Measurements from ENCODE around the gene MPC1L. TPM values are rescaled to one million over a fixed set of nuclear protein-coding genes. Genes with fewer than 3 reads are reported as not detected.
"Not testable (repeated sequence)": the region's sequence is repeated elsewhere in the genome, so short reads cannot be mapped to it uniquely, and the experiment has no call there.

Gene MPC1L
- total RNA-seq (ENCODE audit: low replicate concordance) = not detected in 2 replicates
- long read RNA-seq = 0 reads

DNA sequence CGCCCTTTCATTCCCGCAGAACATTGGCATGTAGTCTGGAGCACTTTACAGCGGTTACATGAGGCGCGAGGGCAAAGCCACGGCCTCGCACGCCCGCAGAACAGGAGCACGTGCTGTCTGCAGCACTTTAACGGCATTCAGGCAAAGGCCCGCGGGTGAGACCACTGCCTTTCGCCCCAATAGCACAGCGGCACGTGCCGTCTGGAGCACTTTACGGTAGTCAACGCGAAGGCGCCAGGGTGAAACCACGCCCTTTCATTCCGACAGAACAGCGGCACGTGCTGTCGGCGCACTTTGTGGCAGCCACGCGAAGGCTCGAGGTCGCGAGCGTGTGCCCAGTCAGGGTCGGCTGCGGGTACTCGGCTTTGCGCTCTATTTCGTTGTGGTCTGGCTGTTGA is at the start of gene MPC1L:
TSS of gene MPC1L (plus strand) at position 290 of the 398 bp plus-strand sequence. CDS start 138 bp downstream, outside the sequence.
- H3K36me3 Mint-ChIP-seq = peaks cover 7% of the 10 kb centered on the region
- H3K4me1 Mint-ChIP-seq (ENCODE audit: unreplicated experiment) = no peaks in the 10 kb centered on the region
- H3K27ac Mint-ChIP-seq = no peak within 1 kb of the TSS
- no peaks in the 10 kb centered on the region for H3K9me3 Mint-ChIP-seq
- DNase-seq (ENCODE audit: extremely low spot score, unreplicated experiment) = no peak
- TF ChIP-seq, protein P1, sequence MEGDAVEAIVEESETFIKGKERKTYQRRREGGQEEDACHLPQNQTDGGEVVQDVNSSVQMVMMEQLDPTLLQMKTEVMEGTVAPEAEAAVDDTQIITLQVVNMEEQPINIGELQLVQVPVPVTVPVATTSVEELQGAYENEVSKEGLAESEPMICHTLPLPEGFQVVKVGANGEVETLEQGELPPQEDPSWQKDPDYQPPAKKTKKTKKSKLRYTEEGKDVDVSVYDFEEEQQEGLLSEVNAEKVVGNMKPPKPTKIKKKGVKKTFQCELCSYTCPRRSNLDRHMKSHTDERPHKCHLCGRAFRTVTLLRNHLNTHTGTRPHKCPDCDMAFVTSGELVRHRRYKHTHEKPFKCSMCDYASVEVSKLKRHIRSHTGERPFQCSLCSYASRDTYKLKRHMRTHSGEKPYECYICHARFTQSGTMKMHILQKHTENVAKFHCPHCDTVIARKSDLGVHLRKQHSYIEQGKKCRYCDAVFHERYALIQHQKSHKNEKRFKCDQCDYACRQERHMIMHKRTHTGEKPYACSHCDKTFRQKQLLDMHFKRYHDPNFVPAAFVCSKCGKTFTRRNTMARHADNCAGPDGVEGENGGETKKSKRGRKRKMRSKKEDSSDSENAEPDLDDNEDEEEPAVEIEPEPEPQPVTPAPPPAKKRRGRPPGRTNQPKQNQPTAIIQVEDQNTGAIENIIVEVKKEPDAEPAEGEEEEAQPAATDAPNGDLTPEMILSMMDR (conservative IDR thresholded peaks at IDR 0.05) = no peak
- no peaks in the 10 kb centered on the region for H3K27me3 Mint-ChIP-seq
- no peak within 1 kb of the TSS for H3K4me3 Mint-ChIP-seq

- DNase-seq (ENCODE audit: extremely low spot score, unreplicated experiment) = no peak
- TF ChIP-seq, protein P1 (conservative IDR thresholded peaks at IDR 0.05) = peak; percentile 66
- no peaks in the 10 kb centered on the region for H3K27me3 Mint-ChIP-seq
- no peak overlapping the region for H3K27ac Mint-ChIP-seq
- H3K9me3 Mint-ChIP-seq = no peaks in the 10 kb centered on the region
- peaks cover 3% of the 10 kb centered on the region for H3K4me1 Mint-ChIP-seq (ENCODE audit: unreplicated experiment)
- no peaks in the 10 kb centered on the region for H3K36me3 Mint-ChIP-seq
- H3K4me3 Mint-ChIP-seq = no peak overlapping the region
Observed at GRCh38 chrX:40573763-40574162, 49.5 kb upstream of the MPC1L start.

DNA sequence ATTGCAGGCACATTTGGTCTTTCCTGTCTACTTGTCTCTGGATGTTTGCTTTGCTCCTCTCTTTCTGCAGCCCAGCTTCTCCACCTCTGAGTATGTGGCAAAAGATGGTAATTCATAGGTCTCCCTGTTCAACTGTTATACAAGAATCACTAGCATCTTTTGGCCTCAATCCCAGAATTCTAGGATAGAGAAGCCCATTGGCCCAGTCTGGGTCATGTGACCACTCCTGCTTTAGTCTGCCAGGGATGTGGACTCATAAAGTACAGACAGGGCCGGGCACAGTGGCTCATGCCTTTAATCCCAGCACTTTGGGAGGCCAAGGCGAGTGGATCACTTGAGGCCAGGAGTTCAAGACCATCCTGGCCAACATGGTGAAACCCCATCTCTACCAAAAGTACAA is 47.8 kb upstream of the MPC1L start:
- H3K9me3 Mint-ChIP-seq; H3K4me1 Mint-ChIP-seq (ENCODE audit: unreplicated experiment); H3K27me3 Mint-ChIP-seq; DNase-seq (ENCODE audit: extremely low spot score, unreplicated experiment); H3K4me3 Mint-ChIP-seq; H3K36me3 Mint-ChIP-seq; H3K27ac Mint-ChIP-seq: not testable (repeated sequence)

- no peaks in the 10 kb centered on the region for H3K27me3 Mint-ChIP-seq
- H3K4me1 Mint-ChIP-seq (ENCODE audit: unreplicated experiment) = peaks cover 3% of the 10 kb centered on the region
- no peaks in the 10 kb centered on the region for H3K9me3 Mint-ChIP-seq
- no peaks in the 10 kb centered on the region for H3K36me3 Mint-ChIP-seq
- no peak overlapping the region for H3K4me3 Mint-ChIP-seq
- TF ChIP-seq, protein P1 (conservative IDR thresholded peaks at IDR 0.05) = no peak
- H3K27ac Mint-ChIP-seq = no peak overlapping the region
- no peak for DNase-seq (ENCODE audit: extremely low spot score, unreplicated experiment)
Observed at GRCh38 chrX:40576291-40576690, 46.9 kb upstream of the MPC1L start.

- TF ChIP-seq, protein P1 (conservative IDR thresholded peaks at IDR 0.05) = no peak
- no peaks in the 10 kb centered on the region for H3K36me3 Mint-ChIP-seq
- H3K4me1 Mint-ChIP-seq (ENCODE audit: unreplicated experiment) = peaks cover 5% of the 10 kb centered on the region
- H3K9me3 Mint-ChIP-seq = peaks cover under 1% of the 10 kb centered on the region
- peak overlapping the region; percentile 64 for H3K27ac Mint-ChIP-seq
- H3K27me3 Mint-ChIP-seq = no peaks in the 10 kb centered on the region
- peak overlapping the region; percentile 21 for H3K4me3 Mint-ChIP-seq
- DNase-seq (ENCODE audit: extremely low spot score, unreplicated experiment) = no peak
Observed at GRCh38 chrX:40578039-40578695, 45.1 kb upstream of the MPC1L start.

DNA sequence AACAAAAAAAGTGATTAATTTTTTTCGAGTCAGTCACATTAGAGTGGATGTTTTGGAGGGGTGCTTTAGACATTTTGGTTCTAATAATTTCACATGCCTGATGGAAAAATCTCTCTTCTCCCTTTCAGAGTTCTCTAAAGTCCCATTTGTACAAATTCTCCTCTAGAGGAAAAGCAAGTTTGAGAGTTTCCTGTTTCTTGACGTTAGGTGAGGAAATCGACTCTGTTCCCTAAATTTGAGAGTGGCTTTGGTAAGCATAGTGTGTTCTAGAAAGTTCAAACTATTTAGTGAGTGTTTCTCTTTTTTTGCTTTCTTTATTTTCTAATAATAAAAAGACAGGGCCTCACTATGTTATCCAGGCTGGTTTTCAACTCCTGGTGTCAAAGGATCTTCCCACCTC is 44.1 kb upstream of the MPC1L start:
- no peaks in the 10 kb centered on the region for H3K36me3 Mint-ChIP-seq
- TF ChIP-seq, protein P1 (conservative IDR thresholded peaks at IDR 0.05) = no peak
- H3K4me3 Mint-ChIP-seq = no peak overlapping the region
- no peak for DNase-seq (ENCODE audit: extremely low spot score, unreplicated experiment)
- no peaks in the 10 kb centered on the region for H3K27me3 Mint-ChIP-seq
- H3K9me3 Mint-ChIP-seq = peaks cover 5% of the 10 kb centered on the region
- no peak overlapping the region for H3K27ac Mint-ChIP-seq
- H3K4me1 Mint-ChIP-seq (ENCODE audit: unreplicated experiment) = peaks cover 6% of the 10 kb centered on the region
